Activated CD4-positive, alpha-beta T cell treated with anti-CD3 and anti-CD28 coated beads, Interleukin-2, amount 50 U/mL, for 48 hours (primary cell): Measurements from ENCODE around the gene AKNA.

Experiments used
- DNase-seq, 2 experiments: peaks; one replicate each; pipeline ENCODE4 v3.0.0-alpha.2; 2020

Gene AKNA

GRCh38 chr9:114387680-114388356, at the start of gene AKNA:
AKNA (minus strand) TSS chr9:114387982; CDS start chr9:114381333, 6,649 bp downstream.
- DNase-seq = peak; percentile 81 to 85

DNA sequence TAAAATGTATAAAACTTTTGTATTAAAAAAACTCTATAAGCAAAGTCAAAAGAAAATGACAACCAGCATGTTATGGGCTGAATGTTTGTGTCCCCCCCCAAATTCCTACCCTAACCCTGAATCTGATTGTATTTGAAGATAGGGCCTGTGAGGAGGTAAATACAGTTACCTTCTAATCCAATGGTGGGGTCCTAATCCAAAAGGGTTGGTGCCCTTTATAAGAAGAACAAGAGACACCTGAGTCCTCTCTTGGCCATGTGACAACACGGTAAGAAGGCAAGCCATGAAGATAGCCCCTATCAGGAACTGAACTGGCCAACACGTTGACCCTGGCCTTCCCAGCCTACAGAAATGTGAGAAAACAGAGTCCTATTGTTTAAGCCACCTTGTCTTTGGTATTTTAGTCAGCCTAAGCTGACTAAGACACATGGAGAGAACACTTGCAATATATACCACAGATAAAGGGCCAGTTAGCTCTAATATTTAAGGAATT, 49.7 kb upstream of the AKNA start:
- no peak for DNase-seq

- no peak for DNase-seq
Measured at GRCh38 chr9:114434878-114435311, 47.1 kb upstream of the AKNA start.

DNA sequence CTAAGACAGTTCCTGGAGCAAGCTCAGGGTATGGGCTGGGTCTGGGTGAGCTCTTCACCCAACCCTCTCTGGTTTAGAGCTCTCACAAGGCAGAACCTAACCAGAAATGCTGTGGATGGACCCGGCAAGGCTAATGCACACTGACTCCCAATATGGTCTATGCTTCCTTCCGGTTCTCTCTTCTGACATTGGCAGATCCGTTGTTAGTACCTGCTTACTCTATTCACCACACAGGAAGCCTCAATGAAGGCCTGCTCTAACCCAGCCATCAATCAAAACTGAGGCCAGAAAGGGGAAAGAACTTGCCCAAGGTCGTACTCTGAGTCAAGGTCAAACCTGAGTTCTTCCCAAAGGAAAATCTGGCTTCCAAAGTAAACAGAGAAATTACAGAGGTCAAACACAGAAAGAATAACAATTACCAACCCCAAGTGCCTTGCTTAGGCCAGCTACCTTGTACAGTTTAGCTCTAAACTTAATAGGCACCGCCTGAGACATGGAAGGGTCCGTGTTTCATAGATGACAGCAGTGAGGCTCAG, 46.0 kb upstream of the AKNA start:
- DNase-seq = no peak

GRCh38 chr9:114433086-114433485, 45.3 kb upstream of the AKNA start:
- no peak for DNase-seq

DNA sequence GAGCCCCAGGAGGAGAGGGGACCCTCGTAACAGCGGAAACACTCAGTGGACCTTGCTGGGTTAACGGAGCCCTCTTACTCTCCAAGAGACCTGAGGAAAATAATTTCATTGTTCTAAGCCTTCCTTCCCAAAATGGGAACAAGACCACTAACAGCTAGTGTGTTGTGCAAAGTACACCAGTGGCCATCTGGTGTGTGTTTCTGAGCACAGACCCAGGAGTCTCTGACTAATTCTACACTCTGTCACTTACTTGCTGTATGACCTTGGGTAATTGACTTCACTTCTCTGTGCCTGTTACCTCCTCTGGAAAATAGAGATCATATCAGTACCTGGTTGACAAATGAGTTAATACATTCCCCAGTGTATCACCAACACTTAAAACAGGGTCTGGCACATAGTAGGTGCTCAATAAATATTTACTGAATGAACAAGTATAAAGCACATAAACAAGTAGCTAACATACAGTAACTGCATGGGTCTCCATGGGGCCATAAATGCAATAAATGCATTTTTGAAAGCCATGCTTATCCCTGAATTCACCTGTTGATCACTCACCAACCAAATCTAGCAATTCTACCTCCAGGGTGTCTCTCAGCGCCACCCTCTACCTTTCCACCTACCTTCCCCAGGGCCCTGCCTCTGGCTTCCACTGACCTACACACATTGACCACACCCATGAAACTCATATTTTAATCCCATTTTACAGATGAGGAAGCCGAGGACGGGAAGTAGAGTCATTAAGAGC, 44.7 kb upstream of the AKNA start:
- DNase-seq = no peak

DNA sequence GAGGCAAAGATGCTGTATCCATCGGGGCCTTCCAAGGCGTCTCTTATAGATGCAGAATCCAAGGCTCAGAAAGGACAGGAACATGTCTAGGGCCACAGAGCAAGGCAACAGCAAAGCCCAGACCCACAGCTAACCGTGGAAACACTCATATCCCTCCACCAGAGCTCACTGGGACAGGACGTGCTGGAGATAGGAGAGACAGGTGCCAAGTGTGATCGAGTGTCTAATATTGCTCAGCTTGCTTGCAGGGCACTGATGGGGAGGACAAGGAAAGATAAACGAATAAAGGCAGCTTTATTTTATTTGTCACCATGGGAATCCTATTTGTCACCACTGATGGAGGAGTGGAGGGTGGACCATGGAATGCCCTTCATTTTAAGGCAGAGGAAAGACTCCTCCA, 44.0 kb upstream of the AKNA start:
- no peak for DNase-seq

DNA sequence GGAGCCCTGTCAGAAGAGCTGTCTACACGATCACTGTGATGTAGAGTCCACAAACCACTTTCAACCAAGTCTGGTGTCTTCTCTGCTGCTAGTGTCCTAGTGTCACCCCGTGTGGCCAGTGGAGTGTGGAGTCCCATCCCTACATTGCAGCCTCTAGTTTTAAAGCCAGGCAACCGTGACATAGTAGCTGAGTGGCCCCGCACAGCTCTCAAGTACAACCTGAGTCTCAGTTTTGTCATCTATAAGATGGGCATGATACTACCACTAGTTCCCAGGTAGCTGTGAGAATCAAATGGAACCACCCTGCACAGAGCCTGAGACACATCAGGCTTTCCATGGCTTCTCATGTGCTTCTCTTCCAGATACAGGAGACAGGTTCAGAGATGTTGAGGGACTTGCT, 43.2 kb upstream of the AKNA start:
- no peak for DNase-seq

DNA sequence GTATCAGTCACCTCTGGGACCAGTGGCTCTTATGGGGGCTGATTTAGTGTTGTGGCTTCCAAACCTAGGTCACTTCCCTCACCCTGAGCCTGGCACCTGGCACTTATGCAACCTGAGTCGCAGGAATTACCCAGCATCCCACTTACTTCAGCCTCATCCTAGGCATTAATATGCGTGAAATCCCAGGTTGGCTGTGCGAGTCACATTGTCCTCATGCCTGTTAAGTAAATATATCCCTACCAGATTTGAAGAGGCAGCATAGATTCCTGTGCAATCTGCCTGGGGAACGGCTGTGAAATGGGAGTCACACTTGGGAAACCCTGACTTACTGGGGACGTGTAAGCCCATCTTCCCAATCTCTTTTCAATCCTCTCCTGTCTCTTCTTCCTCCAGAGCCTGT, 42.7 kb upstream of the AKNA start:
- no peak for DNase-seq

DNA sequence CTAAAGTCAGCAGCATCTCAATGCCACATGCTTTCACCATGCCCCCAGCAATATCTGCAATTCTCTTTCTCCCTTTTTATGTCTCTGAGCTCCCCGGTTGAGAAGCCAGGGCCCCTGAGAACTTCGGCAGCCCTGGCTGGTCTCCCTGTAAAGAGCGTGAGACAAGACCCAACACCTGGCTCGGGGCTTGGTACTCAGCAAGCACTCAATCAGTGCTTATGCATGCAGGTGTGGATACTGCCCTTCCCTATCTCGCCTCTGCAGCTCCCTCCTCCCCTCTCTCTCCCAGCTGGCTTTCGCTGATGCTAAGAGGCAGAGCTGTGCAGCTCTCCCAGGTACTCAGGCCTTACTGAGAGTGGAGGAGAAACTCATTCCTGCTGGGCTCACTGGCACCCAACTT, 41.7 kb upstream of the AKNA start:
- DNase-seq = no peak

DNA sequence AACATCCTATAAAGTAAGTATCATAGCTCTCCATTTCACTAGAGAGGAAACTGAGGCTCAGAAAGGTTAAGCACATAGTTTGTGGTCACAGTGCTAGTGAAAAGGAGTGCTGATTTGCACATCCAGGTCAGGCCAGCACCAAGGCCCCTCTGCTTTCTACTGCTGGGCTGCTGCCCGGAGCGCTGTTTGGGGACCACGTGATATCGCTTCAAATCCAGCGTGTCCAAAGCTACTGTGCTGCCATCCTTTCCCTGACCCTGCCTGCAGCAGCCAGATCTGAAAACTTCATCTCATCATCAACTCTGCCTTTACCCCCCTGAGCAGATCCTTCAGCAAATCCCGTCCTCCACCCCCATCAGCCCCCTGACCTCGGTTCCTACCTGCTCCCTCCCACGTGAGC, 40.7 kb upstream of the AKNA start:
- DNase-seq = no peak

DNA sequence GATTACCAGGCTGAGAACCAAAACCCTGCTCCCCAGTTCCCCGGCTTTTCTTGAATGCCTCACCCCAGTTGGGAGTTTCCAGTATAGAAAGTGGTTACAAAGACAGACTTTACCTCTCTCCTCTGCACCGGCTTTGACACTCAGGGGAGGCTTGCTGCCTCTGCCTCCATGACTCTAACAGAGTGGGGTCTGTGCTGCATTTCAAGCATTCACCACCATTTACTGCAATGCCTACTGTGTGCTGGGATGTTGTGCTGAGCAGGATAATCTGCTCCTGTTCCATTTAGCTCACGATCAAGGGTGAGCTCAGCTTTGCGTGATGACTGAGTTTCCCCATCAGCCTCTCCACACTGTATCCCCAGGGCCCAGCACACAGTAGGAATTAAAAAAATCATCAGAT, 39.9 kb upstream of the AKNA start:
- DNase-seq = no peak

- no peak for DNase-seq
Measured at GRCh38 chr9:114426046-114426948, 38.5 kb upstream of the AKNA start.

DNA sequence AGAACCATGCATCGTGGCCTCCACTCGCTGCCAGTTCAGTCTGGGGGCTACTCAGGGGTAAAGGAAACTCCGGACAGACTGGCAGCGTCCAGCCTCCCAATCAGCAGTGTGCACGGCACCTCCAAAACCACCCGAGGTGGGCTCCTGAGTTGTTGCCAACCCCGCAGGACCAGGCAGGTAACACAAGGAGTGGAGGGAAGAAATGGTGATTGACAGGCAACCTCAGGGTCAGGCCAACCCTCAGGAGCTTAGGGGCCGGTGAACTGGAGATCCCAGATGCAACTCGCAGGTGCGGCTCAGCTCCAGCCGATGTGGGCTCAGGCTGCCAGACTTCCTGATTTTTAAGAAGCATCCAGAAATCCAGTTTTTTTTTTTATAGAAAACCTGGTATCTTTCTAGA, 37.3 kb upstream of the AKNA start:
- no peak for DNase-seq

DNA sequence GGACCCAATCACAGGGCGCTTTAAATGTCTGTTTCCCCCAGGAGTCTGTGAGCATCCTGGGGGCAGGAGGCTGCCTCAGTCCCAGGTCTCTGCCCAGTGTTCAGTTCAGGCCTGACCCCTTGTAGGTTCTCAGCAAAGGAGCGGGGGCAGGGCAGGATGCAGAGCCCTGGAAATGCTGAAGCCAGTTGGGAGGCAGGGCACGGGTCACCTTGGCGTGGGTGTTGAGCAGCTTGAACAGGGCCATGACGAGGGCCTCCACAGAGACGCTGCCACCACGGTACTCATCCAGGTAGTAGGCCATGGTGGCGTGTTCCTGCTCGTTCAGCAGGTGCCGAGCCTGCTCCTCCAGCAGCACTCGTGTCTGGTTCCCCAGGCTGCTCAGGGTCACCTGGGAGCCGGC, 36.3 kb upstream of the AKNA start:
- DNase-seq = no peak

GRCh38 chr9:114423181-114423580, 35.4 kb upstream of the AKNA start:
- no peak for DNase-seq

- no peak for DNase-seq
Measured at GRCh38 chr9:114421147-114421546, 33.4 kb upstream of the AKNA start.

DNA sequence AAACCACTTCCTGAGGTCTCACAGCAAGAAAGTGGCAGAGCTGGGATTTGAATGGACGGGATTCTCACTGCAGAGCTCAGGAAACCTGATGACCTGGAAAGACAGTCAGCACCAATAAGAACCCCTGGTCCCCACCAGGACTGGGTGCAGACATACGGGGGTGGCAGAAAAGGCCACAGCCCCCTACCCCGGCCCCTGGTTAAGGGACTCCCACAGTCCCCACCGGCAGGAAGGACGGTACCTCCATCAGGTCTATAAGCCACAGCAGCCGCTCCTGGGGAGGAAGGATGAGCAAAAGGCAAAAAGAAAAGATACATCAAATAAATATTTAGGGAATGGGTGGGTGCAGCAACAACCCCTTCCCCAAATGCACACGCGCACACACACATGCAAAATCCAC, 32.0 kb upstream of the AKNA start:
- DNase-seq = no peak

DNA sequence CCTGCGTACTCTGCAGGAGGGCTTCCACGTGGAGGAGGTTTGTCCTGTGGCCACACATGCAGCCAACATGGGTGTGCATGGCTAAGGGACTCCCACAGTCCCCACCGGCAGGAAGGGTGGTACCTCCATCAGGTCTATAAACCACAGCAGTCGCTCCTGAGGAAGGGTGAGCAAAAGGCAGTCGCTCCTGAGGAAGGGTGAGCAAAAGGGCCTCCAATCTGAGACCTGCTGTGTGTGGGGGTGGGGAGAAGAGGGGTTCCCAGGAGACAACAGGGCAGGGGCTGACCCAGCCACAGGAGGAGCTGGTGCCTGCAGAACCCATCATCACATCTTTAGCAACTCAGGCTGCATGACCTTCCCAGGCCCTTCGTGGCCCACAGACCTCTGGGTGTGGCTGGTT, 30.3 kb upstream of the AKNA start:
- DNase-seq = no peak

DNA sequence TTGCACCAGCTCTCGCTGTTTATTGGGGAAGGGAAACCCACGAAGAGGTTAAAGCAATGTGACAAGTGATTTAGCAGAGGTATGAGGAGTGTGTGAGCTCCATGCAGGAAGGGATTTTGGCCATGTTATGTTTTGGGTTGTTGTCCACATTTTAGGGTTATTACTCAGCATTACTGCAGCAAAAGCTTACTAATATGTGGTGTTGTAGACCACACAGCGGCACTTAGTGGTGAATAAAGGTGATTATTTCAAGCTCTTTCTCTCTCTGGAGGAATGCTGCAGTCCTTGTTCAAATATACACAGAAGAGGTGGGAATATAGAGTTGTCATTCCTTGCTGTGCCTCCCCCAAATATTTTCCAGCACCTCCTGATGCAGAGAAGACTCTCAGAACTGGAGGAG, 29.7 kb upstream of the AKNA start:
- no peak for DNase-seq

DNA sequence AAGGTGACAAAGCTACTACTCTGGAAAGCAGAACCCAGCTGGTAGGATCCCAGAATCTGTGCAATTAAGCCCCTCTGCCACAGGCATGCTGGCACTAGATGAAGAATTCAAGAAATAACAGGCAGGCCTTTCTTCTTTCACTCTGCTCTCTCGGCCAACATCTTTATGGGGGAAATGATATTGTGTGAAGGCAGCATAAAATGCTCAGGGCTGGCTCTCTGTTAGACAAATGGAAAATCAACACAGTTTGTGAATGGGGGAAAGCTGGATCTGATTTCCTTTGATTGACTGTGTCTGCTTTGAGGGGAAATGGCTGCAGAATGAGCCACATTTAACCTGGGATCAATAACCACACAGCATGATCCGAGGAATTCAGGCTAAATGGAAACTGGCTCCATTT, 29.1 kb upstream of the AKNA start:
- no peak for DNase-seq

DNA sequence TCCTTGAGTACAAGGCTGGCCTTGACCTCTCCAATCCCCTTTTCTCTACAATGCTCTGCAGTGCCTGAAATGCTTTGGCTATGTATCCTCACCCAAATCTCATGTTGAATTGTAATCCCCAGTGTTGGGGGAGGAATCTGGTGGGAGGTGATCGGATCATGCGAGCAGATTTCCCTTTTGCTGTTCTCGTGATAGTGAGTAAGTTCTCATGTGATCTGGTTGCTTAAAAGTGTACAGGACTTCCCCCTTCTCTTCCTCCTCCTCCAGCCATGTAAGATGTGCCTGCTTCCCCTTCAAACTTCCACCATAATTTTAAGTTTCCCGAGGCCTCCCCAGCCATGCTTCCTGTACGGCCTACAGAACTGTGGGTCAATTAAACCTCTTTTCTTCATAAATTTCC, 28.5 kb upstream of the AKNA start:
- no peak for DNase-seq

- DNase-seq = no peak
Measured at GRCh38 chr9:114414346-114414745, 26.6 kb upstream of the AKNA start.
